GM21529 (cell line): Measurements from ENCODE around the gene HTR3B.
"Not testable (repeated sequence)": the region's sequence is repeated elsewhere in the genome, so short reads cannot be mapped to it uniquely, and the experiment has no call there.

Experiments
- ATAC-seq: cut with Tn5 transposase; IDR thresholded peaks from one replicate; pipeline ENCODE4 v1.9.1; 2021; ENCODE audit not compliant: unreplicated experiment

The HTR3B gene

DNA sequence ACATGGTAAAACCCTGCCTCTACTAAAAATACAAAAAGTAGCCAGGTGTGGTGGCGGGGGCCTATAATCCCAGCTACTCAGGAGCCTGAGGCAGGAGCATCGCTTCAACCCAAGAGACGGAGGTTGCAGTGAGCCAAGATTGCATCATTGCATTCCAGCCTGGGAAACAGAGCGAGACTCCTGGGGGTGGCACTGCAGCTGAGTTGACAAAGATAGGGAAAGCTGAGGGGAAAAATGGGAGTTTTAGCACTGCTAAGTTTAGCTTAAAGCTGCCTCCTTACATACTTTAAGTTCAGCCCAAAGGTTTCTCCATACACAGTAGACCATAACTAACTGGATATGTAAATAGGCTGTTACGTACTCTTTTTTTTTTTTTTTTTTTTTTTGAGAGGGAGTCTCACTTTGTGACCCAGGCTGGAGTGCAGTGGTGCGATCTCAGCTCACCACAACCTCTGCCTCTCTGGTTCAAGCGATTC, 20.2 kb upstream of the HTR3B start:
- no peak for ATAC-seq

GRCh38 chr11:113885897-113886296, 18.7 kb upstream of the HTR3B start:
- ATAC-seq, result no peak

- ATAC-seq, result no peak
These were observed 15.7 kb upstream of the HTR3B start for GRCh38 chr11:113888848-113889247.

DNA sequence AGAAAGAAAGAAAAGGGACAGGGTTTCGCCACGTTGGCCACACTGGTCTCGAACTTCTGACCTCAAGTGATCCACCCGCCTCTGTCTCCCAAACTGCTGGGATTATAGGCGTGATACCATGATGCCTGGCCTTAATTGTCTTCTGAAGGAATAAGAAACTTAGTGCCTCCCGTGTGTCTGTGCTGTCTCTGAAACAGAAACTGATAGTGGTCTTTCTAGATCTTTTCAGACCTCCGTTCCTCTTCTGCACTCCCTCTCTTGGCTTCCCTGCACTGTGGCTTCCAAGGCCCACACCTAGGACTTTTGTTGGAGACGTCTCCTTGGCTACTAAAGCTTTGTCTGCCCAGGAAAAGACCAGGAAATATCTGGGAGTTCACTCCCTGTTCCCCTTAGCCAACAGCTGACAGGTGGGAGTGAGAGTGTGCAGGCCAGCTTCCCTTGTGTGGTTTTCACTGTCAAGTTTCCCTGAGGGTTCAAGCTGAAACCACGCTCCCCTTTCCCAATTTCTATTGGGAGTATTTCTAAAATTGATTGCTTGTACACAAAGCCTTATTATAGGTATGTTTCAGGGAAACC, 10.1 kb upstream of the HTR3B start:
- ATAC-seq, result peak; percentile 83

- ATAC-seq, result no peak
These were observed 9.0 kb upstream of the HTR3B start for GRCh38 chr11:113895367-113896155.

DNA sequence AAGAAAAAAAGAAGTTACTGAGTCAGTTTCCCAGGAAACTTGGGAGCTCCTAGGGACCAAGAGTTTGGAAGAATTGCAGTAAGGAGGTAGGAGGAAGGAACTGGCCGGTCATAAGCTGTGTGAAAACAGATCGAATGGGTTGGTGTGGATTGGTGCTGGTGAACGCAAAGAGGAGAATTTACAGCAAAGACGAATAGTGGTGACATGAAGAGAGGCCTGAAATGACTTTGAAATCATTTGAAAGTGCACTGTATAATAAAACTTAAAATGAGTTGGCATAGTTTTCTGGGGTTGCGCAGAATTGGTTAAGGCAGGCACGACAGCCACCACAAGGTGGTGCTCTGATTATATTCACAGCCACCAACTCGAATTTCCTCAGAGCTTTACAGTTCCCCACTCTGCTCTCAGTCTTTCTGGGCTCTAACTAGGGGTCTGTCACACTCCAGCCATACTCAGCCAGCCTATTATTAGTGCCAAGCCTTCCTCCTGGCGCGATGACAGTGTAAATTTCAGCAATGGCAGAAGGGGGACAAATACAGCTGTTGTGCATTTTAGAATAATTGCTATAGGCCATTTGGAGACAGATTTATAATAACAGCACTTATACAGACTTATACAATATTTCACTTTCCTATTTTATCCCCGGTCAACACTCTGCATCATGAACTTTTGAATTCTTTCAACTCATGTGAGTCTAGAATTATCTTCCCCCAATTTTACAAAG, 8.3 kb upstream of the HTR3B start:
- peak; percentile 56 for ATAC-seq

- no peak for ATAC-seq
These were observed 3.5 kb upstream of the HTR3B start for GRCh38 chr11:113901141-113901540.

DNA sequence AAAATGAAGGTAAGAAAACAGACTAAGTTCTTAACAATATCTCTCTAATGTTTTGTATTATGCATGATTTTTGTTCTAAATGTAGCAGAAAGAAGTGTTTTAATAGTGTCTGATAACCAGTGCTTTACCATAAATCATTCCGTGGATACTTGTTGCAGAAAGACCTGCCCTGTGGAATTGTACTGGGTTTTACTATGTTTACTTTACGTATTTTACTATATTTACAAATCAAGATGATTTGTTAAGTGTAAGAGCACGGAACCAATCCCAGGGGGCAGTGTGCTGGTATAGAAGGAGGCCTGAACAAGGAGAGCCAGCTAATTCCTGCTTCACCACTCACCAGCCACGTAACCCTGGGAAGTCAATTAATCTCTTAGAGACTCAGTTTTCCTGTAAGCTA, 1.4 kb downstream of the HTR3B start:
- ATAC-seq, result no peak

DNA sequence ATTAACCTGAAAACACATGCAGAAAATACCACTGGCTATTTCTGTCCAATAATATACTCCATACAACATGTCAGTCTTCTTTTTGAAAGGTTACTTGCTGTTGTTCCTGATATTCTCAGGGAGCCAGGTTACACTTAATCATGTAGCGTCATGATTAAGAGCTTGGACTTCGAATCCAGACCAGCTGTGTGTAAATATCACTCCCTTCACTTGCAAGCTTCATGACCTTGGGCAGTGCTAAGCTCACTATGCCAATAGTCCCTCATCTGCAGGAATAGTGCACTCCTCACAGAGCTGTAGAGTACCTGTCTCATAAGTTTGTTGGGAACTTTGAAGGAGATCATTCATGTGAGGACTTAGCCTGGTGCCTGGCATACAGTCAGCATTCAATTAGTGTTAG, 1.9 kb downstream of the HTR3B start:
- no peak for ATAC-seq

GRCh38 chr11:113907152-113907551, 2.6 kb downstream of the HTR3B start:
- ATAC-seq, result no peak

- no peak for ATAC-seq
These were observed 3.1 kb downstream of the HTR3B start for GRCh38 chr11:113907681-113908080.

GRCh38 chr11:113908098-113908497, 3.5 kb downstream of the HTR3B start:
- no peak for ATAC-seq

GRCh38 chr11:113911491-113911890, 6.9 kb downstream of the HTR3B start:
- not testable (repeated sequence) for ATAC-seq

DNA sequence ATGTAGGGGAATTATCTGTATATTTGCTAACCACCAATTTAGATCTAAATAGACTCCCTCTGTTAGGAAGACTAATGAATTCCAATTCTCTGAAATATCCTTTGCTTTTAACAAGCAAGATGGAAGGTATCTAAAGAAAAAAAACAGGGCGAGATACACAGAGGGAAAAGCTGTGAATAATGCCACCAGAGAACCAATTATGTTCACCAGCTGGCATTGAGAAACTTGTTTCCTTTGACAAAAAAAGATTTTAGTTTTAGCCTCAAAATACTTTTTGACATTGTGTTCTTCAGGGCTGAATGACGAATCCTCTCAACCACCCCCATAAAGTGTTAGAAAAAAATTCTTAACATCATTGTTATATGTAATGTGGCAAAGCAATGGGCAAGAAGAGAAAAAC, 19.0 kb downstream of the HTR3B start:
- ATAC-seq, result no peak

GRCh38 chr11:113926273-113927197, 21.9 kb downstream of the HTR3B start:
- no peak for ATAC-seq

DNA sequence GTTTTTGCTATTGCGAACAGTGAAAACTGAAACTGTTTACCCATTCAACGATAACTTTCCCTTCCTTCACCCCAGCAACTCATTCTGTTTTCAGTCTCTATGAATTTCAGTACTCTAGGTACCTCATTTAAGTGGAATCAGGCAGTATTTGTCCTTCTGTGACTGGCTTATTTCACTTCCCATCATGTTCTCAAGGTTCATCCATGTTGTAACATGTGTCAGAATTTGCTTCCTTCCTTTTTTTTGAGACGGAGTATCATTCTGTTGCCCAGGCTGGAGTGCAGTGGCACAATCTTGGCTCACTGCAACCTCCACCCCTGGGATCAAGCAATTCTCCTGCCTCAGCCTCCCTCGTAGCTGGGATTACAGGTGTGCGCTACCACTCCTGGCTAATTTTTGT, 23.7 kb downstream of the HTR3B start:
- ATAC-seq, result no peak

DNA sequence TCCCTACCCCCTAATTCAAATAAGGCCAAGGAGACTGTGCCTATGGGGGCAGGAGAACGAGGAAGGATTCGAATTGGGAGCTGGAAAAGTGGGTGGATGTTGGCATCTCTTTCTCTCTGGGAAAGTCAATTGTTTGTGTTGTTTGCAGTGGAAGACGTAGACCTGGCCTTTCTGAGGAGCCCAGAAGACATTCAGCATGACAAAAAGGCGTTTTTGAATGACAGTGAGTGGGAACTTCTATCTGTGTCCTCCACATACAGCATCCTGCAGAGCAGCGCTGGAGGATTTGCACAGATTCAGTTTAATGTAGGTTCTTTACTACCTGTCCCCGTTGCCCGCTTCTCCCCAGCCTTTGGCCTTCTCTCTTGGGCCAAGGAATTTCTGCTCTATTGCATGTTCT, 28.2 kb downstream of the HTR3B start:
- ATAC-seq, result no peak

- not testable (repeated sequence) for ATAC-seq
These were observed 29.6 kb downstream of the HTR3B start for GRCh38 chr11:113934193-113934592.

DNA sequence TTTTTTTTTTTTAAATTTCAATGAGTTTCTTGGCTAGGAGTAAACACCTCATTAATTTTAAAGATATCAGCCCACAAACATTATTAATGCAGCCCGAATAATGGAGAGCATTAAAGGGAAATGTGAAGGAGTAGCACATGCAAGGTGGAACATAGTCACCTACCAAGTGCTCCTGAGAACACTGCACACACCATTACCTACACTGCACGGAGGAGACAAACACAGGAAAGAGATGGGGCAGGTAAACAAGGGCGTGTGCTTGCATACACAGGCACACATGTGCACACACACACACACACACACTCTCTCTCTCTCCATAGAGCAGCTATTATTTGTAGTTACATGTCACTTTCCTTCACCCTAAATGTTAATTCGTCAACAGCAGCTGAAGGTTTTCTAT, 30.2 kb downstream of the HTR3B start:
- ATAC-seq, result no peak

- no peak for ATAC-seq
These were observed 31.3 kb downstream of the HTR3B start for GRCh38 chr11:113935858-113936257.

DNA sequence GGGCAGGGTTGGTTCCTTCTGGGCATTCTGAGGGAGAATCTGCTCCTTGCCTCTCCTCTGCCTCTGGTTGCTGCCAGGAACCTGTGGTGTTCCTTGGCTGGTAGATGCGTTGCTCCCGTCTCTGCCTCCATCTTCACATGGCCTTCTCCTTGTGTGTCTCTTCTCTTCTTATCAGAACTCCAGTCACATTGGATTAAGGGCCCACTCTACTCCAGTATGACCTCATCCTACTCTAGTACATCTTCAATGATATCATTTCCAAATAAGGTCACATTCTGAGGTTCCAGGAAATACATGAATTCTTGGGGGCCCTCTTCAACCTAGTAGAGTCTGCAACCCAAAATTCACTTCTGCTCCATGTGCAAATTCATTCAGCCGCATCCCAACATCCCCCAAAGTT, 33.3 kb downstream of the HTR3B start:
- ATAC-seq, result no peak
